ENCODE data around the gene TUBB4A.

The TUBB4A gene

GRCh38 chr19:6465006-6465405 lies 37.1 kb downstream of the TUBB4A start:
- WGBS, 2 donors (ENCODE audit: extremely low coverage in 2 of 2, insufficient read length in 2 of 2, insufficient replicate concordance in 1 of 2) = no CpG with 5 or more reads among the region's 9 CpGs
- H3K18ac ChIP-seq (ENCODE audit: low read length) = peak overlapping the region; percentile 42
- DNase-seq (ENCODE audit: low spot score) = no peak
- H2BK5ac ChIP-seq (ENCODE audit: low read length) = no peak overlapping the region
- no peak overlapping the region for H4K91ac ChIP-seq (ENCODE audit: low read depth, low read length, poor library complexity)
- no peak overlapping the region for H3K4me2 ChIP-seq (ENCODE audit: insufficient read depth, low read length, poor library complexity, severe bottlenecking)
- H3K27ac ChIP-seq (replicated peaks; ENCODE audit: low read length) = no peak overlapping the region
- H2BK120ac ChIP-seq (ENCODE audit: low read depth, low read length) = no peak overlapping the region
- H3K79me1 ChIP-seq (ENCODE audit: low read depth, low read length) = no peaks in the 10 kb centered on the region
- H3K23ac ChIP-seq (ENCODE audit: low read depth, low read length, poor library complexity) = no peak overlapping the region
- H3K27me3 ChIP-seq (ENCODE audit: control insufficient read depth in 3 of 3, insufficient read depth in 3 of 3, low read depth in 1 of 3, low read length in 3 of 3) = peaks cover 12 to 70% (median 33%) of the 10 kb centered on the region in 3 experiments
- no peak overlapping the region for H2AFZ ChIP-seq (ENCODE audit: low read length)
- no peaks in the 10 kb centered on the region for H3K36me3 ChIP-seq (replicated peaks in 1 of 2; ENCODE audit: control insufficient read depth in 2 of 2, insufficient read depth in 2 of 2, low read length in 2 of 2)
- peaks cover 0 to 2% of the 10 kb centered on the region in 2 donors for H3K9me3 ChIP-seq (replicated peaks in 1 of 2; ENCODE audit: control insufficient read depth in 2 of 2, insufficient read depth in 1 of 2, low read depth in 1 of 2, low read length in 2 of 2)
- no peak overlapping the region for H2BK12ac ChIP-seq (ENCODE audit: low read length)
- H2AK5ac ChIP-seq (ENCODE audit: low read depth, low read length) = peak overlapping the region; percentile 6
- H3K4me3 ChIP-seq (ENCODE audit: low read length in 2 of 2) = no peak overlapping the region
- H3K4me1 ChIP-seq (ENCODE audit: control insufficient read depth in 2 of 2, insufficient read depth in 1 of 2, low read depth in 1 of 2, low read length in 2 of 2) = peaks cover 2 to 3% of the 10 kb centered on the region in 2 donors
- H3K4ac ChIP-seq (ENCODE audit: low read length) = no peak overlapping the region
- H3K14ac ChIP-seq (ENCODE audit: low read length) = no peak overlapping the region
- no peak overlapping the region for H3K9ac ChIP-seq (ENCODE audit: low read depth, low read length, poor library complexity)
- H4K8ac ChIP-seq (ENCODE audit: low read depth, low read length) = no peak overlapping the region
- H2BK15ac ChIP-seq (ENCODE audit: low read length) = no peak overlapping the region

GRCh38 chr19:6464070-6464873 lies 37.8 kb downstream of the TUBB4A start, which contains the start of gene CRB3:
CRB3 (plus strand) TSS chr19:6464271; CDS start chr19:6464702, 431 bp downstream.
- no peaks in the 10 kb centered on the region for H3K79me1 ChIP-seq (ENCODE audit: low read depth, low read length)
- no peak within 1 kb of the TSS for H4K91ac ChIP-seq (ENCODE audit: low read depth, low read length, poor library complexity)
- H3K4ac ChIP-seq (ENCODE audit: low read length) = no peak within 1 kb of the TSS
- H3K27ac ChIP-seq (replicated peaks; ENCODE audit: low read length) = no peak within 1 kb of the TSS
- no CpG with 5 or more reads among the region's 65 CpGs for whole genome bisulfite sequencing, 2 donors (ENCODE audit: extremely low coverage in 2 of 2, insufficient read length in 2 of 2, insufficient replicate concordance in 1 of 2)
- no peak within 1 kb of the TSS for H2BK12ac ChIP-seq (ENCODE audit: low read length)
- peak within 1 kb of the TSS; percentile 85 for H3K18ac ChIP-seq (ENCODE audit: low read length)
- peak within 1 kb of the TSS; percentile 17 for H4K8ac ChIP-seq (ENCODE audit: low read depth, low read length)
- peak within 1 kb of the TSS; percentile 64 for H2AFZ ChIP-seq (ENCODE audit: low read length)
- H2BK120ac ChIP-seq (ENCODE audit: low read depth, low read length) = peak within 1 kb of the TSS; percentile 5
- no peak within 1 kb of the TSS for H3K14ac ChIP-seq (ENCODE audit: low read length)
- no peaks in the 10 kb centered on the region for H3K36me3 ChIP-seq (replicated peaks in 1 of 2; ENCODE audit: control insufficient read depth in 2 of 2, insufficient read depth in 2 of 2, low read length in 2 of 2)
- no peak within 1 kb of the TSS for H2BK5ac ChIP-seq (ENCODE audit: low read length)
- H3K23ac ChIP-seq (ENCODE audit: low read depth, low read length, poor library complexity) = peak within 1 kb of the TSS; percentile 89
- peaks cover 2 to 3% of the 10 kb centered on the region in 2 donors for H3K4me1 ChIP-seq (ENCODE audit: control insufficient read depth in 2 of 2, insufficient read depth in 1 of 2, low read depth in 1 of 2, low read length in 2 of 2)
- peak within 1 kb of the TSS; percentile 60 for H3K9ac ChIP-seq (ENCODE audit: low read depth, low read length, poor library complexity)
- H3K4me2 ChIP-seq (ENCODE audit: insufficient read depth, low read length, poor library complexity, severe bottlenecking) = peak within 1 kb of the TSS; percentile 45
- peak within 1 kb of the TSS; percentile 67 for H2BK15ac ChIP-seq (ENCODE audit: low read length)
- H3K27me3 ChIP-seq (ENCODE audit: control insufficient read depth in 3 of 3, insufficient read depth in 3 of 3, low read depth in 1 of 3, low read length in 3 of 3) = peaks cover 12 to 68% (median 33%) of the 10 kb centered on the region in 3 experiments
- H3K4me3 ChIP-seq (ENCODE audit: low read length in 2 of 2) = peak within 1 kb of the TSS in 1 of 2 donors; percentile 52
- H3K9me3 ChIP-seq (replicated peaks in 1 of 2; ENCODE audit: control insufficient read depth in 2 of 2, insufficient read depth in 1 of 2, low read depth in 1 of 2, low read length in 2 of 2) = peaks cover 0 to 2% of the 10 kb centered on the region in 2 donors
- DNase-seq (ENCODE audit: low spot score) = no peak
- H2AK5ac ChIP-seq (ENCODE audit: low read depth, low read length) = peak within 1 kb of the TSS; percentile 15

GRCh38 chr19:6460099-6460884 lies 41.8 kb downstream of the TUBB4A start:
- Histone ChIP-seq H3K27me3 (ENCODE audit: control insufficient read depth in 3 of 3, insufficient read depth in 3 of 3, low read depth in 1 of 3, low read length in 3 of 3) (peaks cover 12 to 32% (median 27%) of the 10 kb centered on the region in 3 experiments), H2AK5ac (ENCODE audit: low read depth, low read length) (no peak overlapping the region), H2AFZ (ENCODE audit: low read length) (peak overlapping the region; percentile 96), H3K14ac (ENCODE audit: low read length) (no peak overlapping the region), H3K27ac (replicated peaks; ENCODE audit: low read length) (peak overlapping the region; percentile 49), H3K4me2 (ENCODE audit: insufficient read depth, low read length, poor library complexity, severe bottlenecking) (peak overlapping the region; percentile 94), H2BK12ac (ENCODE audit: low read length) (no peak overlapping the region), H3K18ac (ENCODE audit: low read length) (peak overlapping the region; percentile 92), H3K9me3 (replicated peaks in 1 of 2; ENCODE audit: control insufficient read depth in 2 of 2, insufficient read depth in 1 of 2, low read depth in 1 of 2, low read length in 2 of 2) (peaks cover 2% of the 10 kb centered on the region in 2 donors), H3K36me3 (replicated peaks in 1 of 2; ENCODE audit: control insufficient read depth in 2 of 2, insufficient read depth in 2 of 2, low read length in 2 of 2) (peaks cover 4 to 16% of the 10 kb centered on the region in 2 donors), H3K23ac (ENCODE audit: low read depth, low read length, poor library complexity) (peak overlapping the region; percentile 85), H4K91ac (ENCODE audit: low read depth, low read length, poor library complexity) (no peak overlapping the region), H3K9ac (ENCODE audit: low read depth, low read length, poor library complexity) (peak overlapping the region; percentile 84), H3K4me3 (ENCODE audit: low read length in 2 of 2) (peak overlapping the region; percentile 51 to 85), H3K79me1 (ENCODE audit: low read depth, low read length) (peaks cover 6% of the 10 kb centered on the region), H3K4ac (ENCODE audit: low read length) (peak overlapping the region; percentile 53), H2BK15ac (ENCODE audit: low read length) (no peak overlapping the region), H2BK120ac (ENCODE audit: low read depth, low read length) (no peak overlapping the region), H4K8ac (ENCODE audit: low read depth, low read length) (no peak overlapping the region), H2BK5ac (ENCODE audit: low read length) (peak overlapping the region; percentile 94), H3K4me1 (ENCODE audit: control insufficient read depth in 2 of 2, insufficient read depth in 1 of 2, low read depth in 1 of 2, low read length in 2 of 2) (peaks cover 5 to 7% of the 10 kb centered on the region in 2 donors)
- DNase-seq (ENCODE audit: low spot score) = peak; percentile 99
- no CpG with 5 or more reads among the region's 57 CpGs for WGBS, 2 donors (ENCODE audit: extremely low coverage in 2 of 2, insufficient read length in 2 of 2, insufficient replicate concordance in 1 of 2)
